Measurements from ENCODE around the gene CDH10.

DNA sequence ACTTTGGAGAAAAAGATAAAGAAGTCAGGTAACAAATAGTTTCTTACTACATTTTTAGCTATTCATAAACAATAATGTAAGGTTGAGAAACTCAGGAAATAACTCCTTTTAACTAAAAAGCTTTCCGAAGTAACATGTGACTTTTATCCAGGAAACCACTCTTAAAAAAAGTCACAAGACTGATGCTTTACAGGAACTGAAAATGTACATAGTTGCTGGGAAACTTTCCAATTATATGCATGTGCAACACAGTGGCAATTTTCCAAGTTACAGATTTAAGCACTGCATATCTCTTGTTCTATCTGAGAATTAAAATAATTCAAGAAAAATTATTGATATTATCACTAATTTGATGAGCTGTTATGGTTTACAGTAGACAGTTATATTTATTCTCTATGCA is 105.2 kb downstream of the CDH10 start:
- no peak for TF ChIP-seq CTCF (conservative IDR thresholded peaks at IDR 0.05)
- no peak for TF ChIP-seq ZFX (IDR thresholded peaks at IDR 0.05)

Measured in C4-2B (cell line).